D721Med (cell line): ENCODE measurements around the gene CUX1.

ENCODE experiments used
- DNase-seq: peaks from one replicate; pipeline ENCODE4 v3.0.0; 2011; ENCODE audit warnings: low spot score; ENCODE audit not compliant: insufficient read length
- FAIRE-seq: peaks from 2 replicates; lab custom pipeline; 2011; peaks lifted over from hg19 to GRCh38; lab: Jason Lieb, UNC
- TF ChIP-seq, protein P1 (sequence below): IDR thresholded peaks from 2 replicates; pipeline ENCODE4 v1.5.1; 2012; ENCODE audit warnings: mild to moderate bottlenecking, control low read depth; ENCODE audit not compliant: insufficient read depth; ENCODE audit errors: missing control alignments

CUX1 gene

DNA sequence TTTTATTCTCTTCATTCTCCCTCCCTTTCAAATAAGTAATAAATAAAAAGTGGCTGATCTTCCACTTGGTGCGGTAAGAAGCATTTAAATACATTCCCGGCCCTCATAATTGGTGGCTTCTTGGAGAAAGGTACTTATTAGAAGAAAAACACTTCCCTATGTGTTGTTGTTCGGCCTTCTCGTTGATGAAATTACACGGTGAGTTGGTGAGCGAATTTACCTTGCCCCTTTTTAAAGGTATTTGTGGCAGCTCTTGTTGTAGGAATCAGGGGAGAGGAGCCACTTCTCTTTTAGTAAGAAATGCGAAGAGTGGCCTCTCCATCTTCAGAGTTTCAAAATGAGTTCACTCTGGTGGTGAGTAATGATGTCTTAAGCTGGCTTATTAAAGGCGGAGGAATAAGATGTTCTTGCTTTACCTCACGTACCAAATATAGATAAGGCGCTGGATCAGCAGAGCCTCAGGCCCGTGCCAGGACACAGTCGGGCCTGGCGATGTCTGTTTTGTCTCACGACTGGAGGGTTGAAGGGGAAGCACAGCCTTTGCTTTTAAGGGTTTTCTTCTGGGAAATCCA is 135.9 kb downstream of the CUX1 start:
- FAIRE-seq, result no peak
- no peak for DNase-seq
- TF ChIP-seq, protein P1, sequence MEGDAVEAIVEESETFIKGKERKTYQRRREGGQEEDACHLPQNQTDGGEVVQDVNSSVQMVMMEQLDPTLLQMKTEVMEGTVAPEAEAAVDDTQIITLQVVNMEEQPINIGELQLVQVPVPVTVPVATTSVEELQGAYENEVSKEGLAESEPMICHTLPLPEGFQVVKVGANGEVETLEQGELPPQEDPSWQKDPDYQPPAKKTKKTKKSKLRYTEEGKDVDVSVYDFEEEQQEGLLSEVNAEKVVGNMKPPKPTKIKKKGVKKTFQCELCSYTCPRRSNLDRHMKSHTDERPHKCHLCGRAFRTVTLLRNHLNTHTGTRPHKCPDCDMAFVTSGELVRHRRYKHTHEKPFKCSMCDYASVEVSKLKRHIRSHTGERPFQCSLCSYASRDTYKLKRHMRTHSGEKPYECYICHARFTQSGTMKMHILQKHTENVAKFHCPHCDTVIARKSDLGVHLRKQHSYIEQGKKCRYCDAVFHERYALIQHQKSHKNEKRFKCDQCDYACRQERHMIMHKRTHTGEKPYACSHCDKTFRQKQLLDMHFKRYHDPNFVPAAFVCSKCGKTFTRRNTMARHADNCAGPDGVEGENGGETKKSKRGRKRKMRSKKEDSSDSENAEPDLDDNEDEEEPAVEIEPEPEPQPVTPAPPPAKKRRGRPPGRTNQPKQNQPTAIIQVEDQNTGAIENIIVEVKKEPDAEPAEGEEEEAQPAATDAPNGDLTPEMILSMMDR, result no peak

DNA sequence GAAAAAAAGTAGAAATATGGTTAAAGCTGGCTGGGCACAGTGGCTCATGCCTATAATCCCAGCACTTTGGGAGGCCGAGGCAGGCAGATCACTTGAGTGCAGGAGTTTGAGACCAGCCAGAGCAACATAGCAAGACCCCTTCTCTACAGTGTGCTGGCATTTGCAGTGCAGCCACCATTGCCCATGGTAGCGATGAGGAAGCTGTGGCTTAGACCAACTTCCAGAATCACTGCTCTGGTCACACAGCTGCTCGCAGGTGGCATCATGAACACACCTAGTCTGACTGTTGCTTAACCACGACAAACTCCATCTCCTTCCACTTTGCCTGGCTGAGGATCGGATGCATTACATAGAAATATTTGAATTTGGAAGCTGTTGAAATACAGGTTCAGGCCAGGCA is 137.1 kb downstream of the CUX1 start:
- DNase-seq (no peak), FAIRE-seq (no peak)
- TF ChIP-seq, protein P1, result no peak

DNA sequence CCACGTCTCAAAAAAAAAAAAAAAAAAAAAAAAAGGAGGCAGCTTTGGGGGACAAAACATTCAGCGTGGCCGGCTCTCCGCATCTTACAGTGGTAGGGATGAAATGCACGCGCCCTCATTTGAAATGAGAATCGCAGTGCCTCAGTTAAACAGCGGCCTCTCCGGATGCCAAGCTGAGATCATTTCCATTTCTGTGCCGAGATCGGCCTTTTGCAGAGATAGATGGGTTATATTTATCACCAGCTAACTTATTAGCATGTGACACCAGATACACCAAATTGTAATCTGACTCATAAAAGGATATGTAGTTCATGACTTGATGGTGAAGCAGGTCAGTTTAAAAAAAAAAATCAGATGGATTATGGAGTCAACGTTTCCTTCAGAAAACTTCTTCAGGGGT is 138.7 kb downstream of the CUX1 start:
- FAIRE-seq, result no peak
- no peak for DNase-seq

DNA sequence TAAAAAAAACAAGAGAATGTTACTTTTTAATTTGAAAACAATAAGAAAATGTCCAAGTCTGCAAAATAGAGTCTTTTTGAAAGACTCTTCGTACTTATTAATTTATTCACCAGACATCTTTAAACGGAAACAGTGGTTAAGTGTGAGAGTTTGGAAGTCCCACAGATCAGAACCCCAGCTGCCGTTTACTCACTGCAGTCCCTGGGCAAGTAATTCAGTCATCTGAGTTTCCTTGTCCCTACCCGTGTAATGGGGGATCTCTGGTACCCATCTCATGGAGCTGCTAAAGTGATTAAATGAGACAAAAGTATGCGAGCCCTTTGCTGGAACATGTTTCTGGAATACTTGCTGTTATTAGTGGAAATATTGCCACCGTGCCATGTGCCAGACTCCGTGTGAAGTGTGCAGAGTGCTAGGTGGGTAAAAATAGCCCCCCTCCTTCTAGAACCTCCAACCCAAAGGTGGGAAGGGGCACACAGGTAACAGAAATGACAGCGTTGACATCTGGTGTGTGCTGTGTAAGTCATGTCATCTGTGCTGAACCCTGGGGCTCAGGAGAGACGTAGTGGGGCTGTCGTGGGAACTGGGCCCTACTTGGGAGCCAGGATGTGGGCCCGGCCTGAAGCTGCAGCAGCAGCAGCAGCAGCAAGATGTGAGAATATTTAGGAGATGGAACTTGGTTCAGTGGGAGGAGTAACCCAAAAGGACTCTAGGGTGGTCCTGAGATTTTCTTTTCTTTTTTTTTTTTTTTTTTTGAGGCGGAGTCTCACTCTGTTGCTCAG is 140.5 kb downstream of the CUX1 start:
- TF ChIP-seq, protein P1, result no peak
- DNase-seq, result no peak
- FAIRE-seq, result no peak

More for the DNA sequence above, 138.7 kb downstream of the CUX1 start:
- TF ChIP-seq, protein P1, result no peak

DNA sequence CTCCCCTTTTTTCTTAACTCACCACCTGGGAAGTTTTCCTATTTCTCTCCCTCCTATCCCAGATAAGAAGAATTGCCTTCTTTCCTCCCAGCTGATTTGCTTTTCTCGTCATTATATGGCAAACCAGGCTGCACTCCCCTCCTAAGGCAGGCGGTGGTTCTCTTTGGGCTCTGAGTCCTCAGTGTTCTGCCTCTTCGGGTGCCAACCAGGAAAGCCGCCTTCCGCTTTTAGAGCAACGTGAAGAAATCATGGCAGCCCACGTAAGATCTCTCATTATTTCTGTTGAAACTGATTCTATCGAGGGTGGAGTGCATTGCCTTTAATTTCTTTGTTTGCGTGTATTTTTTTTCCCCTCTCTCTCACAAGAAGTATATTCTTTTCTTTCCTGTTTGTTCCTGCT is 141.9 kb downstream of the CUX1 start:
- DNase-seq (no peak), FAIRE-seq (no peak)
- TF ChIP-seq, protein P1, result no peak

DNA sequence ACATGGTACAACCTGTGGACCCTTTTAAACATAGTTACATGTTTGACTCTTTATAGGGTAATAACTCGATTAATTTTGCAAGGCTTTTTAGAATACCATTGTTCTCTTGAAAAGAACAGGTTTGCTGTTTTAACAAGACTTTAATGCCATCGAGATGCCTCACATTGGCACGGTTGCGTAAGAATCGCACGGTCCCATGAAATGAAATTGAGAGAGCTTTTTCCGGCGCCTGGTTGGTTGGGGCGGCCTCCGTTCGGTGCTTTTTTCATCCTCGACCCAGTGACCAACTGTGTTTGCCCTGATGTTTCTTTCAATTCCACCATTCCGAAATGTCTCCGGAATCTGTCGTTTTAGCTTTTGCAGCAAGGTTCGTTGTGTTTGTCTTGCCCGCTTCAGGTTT is 142.4 kb downstream of the CUX1 start:
- no peak for DNase-seq
- no peak for FAIRE-seq
- TF ChIP-seq, protein P1, result no peak

DNA sequence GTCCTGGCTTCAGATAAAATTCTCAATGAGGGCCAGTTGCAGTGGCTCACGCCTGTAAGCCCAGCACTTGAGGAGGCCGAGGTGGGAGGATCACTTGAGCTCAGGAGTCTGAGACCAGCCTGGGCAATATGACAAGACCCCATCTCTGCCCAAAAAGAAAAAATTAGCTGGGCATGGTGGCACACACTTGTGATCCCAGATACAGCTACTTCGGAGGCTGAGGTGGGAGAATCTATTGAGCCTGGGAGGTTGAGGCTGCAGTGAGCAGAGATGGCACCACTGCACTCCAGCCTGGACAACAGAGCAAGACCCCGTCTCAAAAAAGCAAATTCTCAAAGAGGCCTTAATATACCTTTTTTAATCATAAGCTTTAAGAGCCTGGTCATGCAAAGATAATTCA is 142.9 kb downstream of the CUX1 start:
- FAIRE-seq, result no peak

More for the DNA sequence above, 142.9 kb downstream of the CUX1 start:
- no peak for DNase-seq
- TF ChIP-seq, protein P1, result no peak
